HG03354 (cell line): ENCODE results near the gene TCERG1L.

Experiments
- ATAC-seq: cut with Tn5 transposase; IDR thresholded peaks from one replicate; pipeline ENCODE4 v1.9.1; 2021; ENCODE audit warnings: mild to moderate bottlenecking; ENCODE audit not compliant: unreplicated experiment, poor library complexity, severe bottlenecking

TCERG1L gene

DNA sequence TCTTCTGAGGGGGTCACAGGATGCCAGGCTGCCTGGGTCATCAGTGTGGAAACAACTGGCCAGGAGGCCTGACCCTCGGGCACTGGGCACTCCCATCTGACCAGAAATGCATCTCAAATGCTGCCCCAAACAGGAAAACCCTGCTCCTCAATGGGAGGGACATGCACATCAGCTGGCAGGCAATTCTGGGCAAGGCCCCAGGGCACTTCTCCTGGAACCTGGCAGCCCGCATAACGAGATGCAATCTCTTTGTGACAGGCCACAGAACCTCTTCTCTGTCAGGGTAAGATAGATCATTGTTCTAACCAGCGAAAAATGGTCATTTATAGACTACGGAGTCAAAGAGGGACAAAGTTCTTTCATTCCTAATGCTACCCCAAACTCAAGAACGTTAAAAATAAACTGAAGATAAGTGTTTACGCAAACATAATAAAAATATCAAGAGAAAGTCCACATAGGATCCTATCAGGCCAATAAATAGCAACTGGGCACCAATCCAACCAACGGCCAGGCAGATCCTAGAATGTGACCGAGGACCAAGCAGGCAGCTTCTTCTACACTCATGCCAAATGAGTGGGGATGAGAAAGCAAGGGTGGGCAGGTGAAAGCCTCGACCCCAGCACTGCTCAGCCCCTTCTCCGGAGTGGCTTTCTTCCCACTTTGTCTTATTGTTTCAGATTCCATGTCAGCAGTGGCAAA is 212.3 kb downstream of the TCERG1L start:
- no peak for ATAC-seq

- no peak for ATAC-seq
Measured at GRCh38 chr10:131098416-131098952, 213.0 kb downstream of the TCERG1L start.

- ATAC-seq: no peak
Measured at GRCh38 chr10:131096031-131096430, 215.5 kb downstream of the TCERG1L start.

DNA sequence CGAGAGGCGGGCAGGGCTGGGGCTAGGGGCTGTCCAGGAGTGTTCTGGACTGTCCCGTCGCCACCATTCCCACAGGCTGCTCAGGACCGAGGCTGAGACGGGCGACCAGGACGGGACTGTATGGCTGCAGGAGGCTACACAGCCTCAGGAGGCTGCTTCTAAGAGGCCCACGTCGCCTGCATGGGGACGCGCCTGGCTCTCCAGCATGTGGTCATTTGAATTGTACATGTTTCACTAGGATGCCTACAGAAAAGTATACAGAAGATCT is 216.3 kb downstream of the TCERG1L start:
- ATAC-seq: no peak

- ATAC-seq: no peak
Measured at GRCh38 chr10:131094527-131095312, 216.8 kb downstream of the TCERG1L start.

DNA sequence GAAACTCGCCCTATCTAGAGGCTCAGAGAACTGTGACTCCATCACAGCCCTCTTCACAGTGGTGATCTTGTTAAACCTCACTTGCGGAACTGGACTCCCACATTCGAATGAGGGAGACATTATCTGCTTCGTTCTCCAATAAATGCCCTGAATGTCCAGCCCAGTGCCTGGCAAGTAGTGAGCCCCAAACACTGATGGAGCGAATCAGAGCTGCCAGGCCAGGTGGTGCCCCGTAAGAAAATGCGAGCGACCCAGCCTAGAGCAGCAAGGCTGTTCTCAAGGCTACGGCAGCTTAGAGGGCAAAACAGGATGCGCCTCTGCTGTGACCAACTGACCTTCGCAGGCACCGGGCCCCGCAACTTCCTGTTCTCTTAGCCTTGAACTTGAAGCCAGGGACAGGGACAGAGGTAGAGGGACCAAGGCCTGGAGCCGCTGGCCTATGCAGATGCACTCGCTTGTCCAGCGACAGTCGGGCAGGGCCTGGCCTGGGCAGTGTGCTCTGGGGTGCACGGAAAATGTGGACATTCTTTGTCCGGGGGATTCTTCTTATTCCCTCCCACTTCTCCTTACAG is 217.6 kb downstream of the TCERG1L start:
- ATAC-seq: no peak

GRCh38 chr10:131093346-131093745 is 218.2 kb downstream of the TCERG1L start:
- no peak for ATAC-seq

DNA sequence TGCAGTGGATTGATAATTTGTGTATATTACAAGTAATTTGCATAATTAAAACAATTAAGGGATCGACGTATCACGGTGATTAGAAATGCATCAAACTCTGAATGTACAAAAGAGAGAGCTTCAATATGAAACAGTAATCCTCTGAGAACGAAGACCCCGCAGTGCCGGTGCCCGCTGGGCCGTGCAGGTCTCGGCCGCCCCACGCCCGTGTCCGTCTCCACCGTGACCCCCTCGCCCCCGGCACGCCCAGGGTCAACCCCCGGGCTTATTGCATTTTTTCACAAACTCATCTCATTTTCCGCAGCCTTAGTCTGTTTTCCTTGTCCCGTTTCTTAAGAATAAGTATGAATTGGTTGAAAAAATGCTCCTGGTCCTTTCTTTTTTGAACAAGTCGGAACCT is 218.6 kb downstream of the TCERG1L start:
- ATAC-seq: no peak

DNA sequence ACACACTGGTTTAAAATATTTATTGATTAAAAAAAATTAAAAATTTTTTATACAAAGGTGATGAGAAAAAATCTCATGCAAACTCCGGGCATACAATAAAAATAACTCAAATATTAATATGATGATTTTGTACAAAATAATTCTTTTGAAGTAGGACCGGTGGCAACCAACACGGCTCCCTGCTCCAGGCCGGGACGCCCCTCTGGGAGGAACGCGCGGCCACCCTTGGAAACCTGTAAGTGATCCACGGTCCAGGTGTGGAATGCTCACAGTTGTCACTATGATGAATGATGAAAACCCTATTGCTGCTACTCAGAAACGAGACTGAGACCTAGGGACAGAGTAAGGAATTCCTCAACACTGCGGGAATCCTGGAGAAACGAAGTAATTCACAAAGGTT is 219.1 kb downstream of the TCERG1L start:
- no peak for ATAC-seq

DNA sequence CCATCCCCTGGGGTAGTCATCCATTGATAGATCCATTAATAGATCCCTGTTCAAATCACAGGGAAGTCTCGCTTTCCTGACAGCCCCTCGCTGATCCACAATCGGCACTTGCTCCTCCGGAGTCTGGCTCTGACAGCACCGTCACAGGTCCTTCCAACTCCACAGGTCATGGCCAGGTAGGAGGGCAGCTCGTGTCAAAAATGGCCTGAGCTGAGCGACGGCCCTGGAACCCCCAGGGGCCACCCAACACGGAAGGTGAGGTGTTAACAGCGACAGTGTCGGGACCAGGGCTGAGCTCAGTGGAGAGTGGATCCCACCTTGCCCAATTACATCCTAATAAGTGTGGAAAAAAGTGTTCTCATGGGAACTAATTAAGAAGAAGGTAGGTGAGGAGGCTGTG is 219.8 kb downstream of the TCERG1L start:
- no peak for ATAC-seq

- no peak for ATAC-seq
Measured at GRCh38 chr10:131090761-131091661, 220.5 kb downstream of the TCERG1L start.

- no peak for ATAC-seq
Measured at GRCh38 chr10:131089861-131090260, 221.7 kb downstream of the TCERG1L start.

GRCh38 chr10:131089150-131089549 is 222.4 kb downstream of the TCERG1L start:
- ATAC-seq: no peak

DNA sequence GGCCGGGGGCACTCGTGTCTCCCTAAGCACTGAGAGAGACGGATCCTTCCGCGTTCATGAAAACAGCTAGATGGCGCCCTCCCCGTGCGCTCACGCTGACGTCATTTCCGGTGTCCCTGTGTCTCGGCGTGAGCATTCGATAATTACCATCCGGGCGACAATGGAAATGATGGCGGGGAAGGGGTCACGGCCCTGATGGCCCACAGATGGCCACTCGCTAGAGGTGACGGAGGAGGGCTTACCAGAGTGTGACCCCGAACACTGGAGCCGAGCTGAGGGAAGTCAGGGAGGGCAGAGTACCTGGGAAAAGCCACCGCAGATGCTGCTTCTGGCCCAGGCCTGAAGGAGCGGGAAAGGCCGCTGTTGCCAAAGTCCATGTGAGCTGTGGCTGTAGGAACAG is 222.9 kb downstream of the TCERG1L start:
- no peak for ATAC-seq

- ATAC-seq: no peak
Measured at GRCh38 chr10:131087464-131088215, 223.9 kb downstream of the TCERG1L start.

GRCh38 chr10:131086511-131086910 is 225.0 kb downstream of the TCERG1L start:
- ATAC-seq: no peak

GRCh38 chr10:131086094-131086493 is 225.4 kb downstream of the TCERG1L start:
- ATAC-seq: no peak

DNA sequence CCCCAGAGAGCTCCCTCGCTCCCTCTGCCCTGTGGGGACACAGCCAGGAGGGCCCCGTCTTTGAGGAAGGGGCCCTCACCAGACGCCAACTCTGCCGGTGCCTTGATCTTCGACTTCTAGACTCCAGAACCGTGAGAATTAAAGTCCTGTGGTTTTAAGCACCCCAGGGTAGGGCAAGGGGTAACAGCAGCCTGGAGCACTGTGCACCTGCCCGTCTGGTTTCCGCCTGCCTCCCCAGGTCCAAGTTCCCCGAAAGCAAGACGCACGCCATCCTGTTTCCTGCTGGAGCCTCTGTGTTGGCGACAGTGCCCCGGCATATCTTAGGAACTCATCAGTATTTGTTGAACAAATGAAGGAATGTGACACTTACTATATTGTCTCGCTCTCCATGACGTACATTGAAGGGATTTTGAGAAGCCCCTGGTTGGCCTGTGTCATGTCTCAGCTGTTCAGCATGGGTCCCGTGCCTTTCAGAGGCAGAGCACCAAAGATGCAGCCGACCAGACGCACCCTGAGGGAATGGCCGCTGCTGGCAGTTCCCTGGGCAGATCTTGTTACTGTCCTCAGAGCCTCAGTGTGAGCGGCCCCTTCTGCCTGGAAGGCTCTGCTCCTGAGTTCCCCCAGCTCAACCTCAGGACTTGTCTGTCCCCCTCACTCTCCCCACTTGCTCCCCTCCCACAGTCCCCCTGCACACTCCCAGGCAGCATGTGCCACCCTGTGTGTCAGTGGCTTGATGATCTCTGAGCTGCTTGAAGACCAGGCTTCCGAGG is 226.2 kb downstream of the TCERG1L start:
- ATAC-seq: no peak

DNA sequence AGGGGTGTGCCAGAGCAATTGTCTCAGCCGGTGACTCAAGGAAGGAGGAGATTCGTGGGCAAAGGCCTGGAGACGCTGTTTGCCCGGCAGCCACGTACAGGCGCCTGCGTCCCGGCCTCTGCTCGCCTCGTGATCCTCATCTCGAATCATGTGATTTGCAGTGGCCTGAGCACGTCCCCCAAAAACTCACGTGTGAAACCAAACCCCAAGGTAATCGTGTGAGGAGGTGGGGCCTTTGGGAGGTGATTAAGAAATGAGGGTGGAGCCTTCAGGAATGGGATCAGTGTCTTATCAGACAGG is 226.8 kb downstream of the TCERG1L start:
- ATAC-seq: no peak
